GM12874 (cell line): Measurements from ENCODE around the gene TRIM56.

Source experiments
- CTCF ChIP-seq: IDR thresholded peaks from 2 replicates; pipeline ENCODE4 v1.5.1; 2011; ENCODE audit warnings: low read depth, mild to moderate bottlenecking, control low read depth, low read length, moderate library complexity; ENCODE audit not compliant: insufficient read depth

TRIM56 gene

GRCh38 chr7:101129603-101130117, 44.4 kb downstream of the TRIM56 start:
- no peak for TF ChIP-seq CTCF

GRCh38 chr7:101133621-101134398, 48.5 kb downstream of the TRIM56 start:
- TF ChIP-seq CTCF, result no peak

GRCh38 chr7:101134399-101134980, 49.2 kb downstream of the TRIM56 start:
- TF ChIP-seq CTCF, result no peak

- no peak for TF ChIP-seq CTCF
Measured at GRCh38 chr7:101137651-101138212, 52.5 kb downstream of the TRIM56 start.

GRCh38 chr7:101138213-101138870, 53.1 kb downstream of the TRIM56 start:
- peak; percentile 83 for TF ChIP-seq CTCF

GRCh38 chr7:101140339-101140699, 55.0 kb downstream of the TRIM56 start:
- TF ChIP-seq CTCF, result no peak

GRCh38 chr7:101140746-101141382, 55.6 kb downstream of the TRIM56 start:
- no peak for TF ChIP-seq CTCF
